Cardiac septum (tissue), 1 donor: ENCODE data around the gene FDXR. TPM values are rescaled to one million over a fixed set of nuclear protein-coding genes. Genes with fewer than 3 reads are reported as not detected.
"Not testable (repeated sequence)": the region's sequence is repeated elsewhere in the genome, so short reads cannot be mapped to it uniquely, and the experiment has no call there.

Experiments
- DNase-seq: peaks from one replicate; pipeline ENCODE4 v3.0.0-alpha.2; 2020; ENCODE audit warnings: low spot score
- intact Hi-C: fragments of 100-400 bp; cut with DNase I; formaldehyde crosslinking; loops from one replicate; pipeline ENCODE4 v1.14.0; 2022
- total RNA-seq: library from RNA; stranded (reverse); fragmentation: NEBNext Ultra II Directional; extraction: Animal tissue kit (Norgen Biotek cat#: 25700); gene quantifications from one replicate; pipeline ENCODE4 v1.2.1, GENCODE V29; 2021
- donor health status: DM: no; HTN: no; CAD: no.

Gene FDXR
- total RNA-seq, 1 donor from 2014 or later = 3.9 TPM

DNA sequence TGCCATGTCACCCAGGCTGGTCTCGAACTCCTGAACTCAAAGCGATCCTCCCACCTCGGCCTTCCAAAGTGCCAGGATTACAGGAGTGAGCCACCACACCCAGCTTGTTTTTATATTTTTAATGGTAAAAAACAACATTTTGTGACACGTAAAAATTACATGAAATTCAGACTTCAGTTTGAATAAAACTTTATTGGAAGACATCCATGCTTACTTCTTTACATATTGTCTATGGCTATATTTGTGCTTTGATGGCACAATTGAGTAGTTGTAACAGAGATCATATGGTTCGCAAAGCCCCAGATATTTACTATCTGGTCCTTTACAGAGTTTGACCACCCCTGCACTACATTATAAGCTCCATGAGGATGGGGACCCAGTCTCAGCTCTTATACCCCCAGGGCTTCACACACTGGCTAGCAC lies 1.8 kb upstream of the FDXR start:
- no peak for DNase-seq
- intact Hi-C loops = no loop called here

DNA sequence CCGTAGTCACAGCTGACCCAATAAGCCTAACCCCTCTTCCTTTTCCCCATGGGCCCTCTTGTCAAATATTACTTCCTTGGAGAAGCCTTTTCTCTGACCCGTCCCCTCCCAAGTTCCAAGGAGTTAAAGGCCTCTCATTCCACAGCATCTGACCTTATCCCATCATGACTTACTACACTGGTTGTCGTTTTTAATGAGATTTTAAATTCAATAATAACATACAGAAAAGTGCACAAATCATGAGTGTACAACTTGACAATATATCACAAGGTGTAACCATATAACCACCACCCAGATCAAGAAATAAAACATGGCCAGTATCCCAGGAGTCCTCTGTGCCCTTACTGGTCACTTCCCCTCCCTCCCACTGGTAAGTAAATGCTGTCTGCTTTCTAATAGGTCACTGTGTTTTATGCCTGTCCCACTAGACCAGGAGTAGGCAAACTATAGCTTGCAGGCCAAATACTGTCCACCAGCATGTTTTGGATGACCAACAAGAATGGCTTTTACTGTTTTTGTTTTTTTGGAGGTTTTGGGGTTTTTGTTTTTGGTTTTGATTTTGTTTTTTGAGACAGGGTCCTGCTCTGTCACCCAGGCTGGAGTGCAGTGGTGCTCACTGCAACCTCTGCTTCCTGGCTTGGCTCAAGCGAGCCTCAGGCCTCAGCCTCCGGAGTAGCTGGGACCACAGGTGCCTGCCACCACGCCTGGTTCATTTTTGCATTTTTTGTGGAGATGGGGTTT lies 1.2 kb upstream of the FDXR start:
- intact Hi-C loops = no loop called here
- DNase-seq = no peak

DNA sequence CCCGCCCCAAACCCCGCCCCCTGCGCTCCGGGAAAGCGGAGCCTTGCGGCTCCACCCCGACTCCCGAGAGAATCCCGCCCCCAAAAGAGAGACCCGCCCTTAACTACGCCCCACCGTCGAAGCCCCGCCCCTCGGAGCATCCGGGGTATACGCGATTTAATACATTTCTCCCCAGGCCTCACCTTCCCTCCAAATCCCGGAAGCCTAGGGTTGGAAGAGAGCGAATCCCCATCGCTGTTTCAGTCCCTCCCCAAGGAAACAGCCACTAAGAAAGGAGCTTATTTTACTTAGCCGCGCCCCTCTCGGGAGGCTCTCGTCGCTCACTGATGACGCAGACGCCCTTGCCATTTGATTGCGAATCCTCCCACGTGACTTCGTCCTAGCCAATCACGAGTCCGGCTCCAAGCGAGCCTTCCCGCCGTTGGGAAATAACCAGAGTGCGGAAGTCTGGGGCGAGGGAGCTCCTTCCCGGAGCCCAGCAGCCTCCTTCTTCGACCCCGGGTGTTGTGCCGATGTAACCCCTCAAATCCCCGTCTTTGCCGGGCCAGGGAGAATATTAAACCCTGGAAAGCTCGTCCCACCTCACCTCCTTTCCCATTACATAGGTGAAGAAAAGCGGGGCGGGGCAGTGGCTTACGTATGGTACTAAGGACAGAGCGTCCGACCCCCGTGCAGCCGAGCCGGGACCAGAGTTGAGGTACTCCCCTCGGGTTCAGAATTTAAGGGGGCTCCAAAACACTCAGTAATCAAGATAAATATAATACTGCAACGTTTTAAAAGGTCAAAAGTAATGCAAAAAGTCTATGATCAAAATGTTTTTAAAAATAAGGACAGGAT lies 461 bp upstream of the FDXR start:
- intact Hi-C loops = no loop called here
- DNase-seq = peak; percentile 100

DNA sequence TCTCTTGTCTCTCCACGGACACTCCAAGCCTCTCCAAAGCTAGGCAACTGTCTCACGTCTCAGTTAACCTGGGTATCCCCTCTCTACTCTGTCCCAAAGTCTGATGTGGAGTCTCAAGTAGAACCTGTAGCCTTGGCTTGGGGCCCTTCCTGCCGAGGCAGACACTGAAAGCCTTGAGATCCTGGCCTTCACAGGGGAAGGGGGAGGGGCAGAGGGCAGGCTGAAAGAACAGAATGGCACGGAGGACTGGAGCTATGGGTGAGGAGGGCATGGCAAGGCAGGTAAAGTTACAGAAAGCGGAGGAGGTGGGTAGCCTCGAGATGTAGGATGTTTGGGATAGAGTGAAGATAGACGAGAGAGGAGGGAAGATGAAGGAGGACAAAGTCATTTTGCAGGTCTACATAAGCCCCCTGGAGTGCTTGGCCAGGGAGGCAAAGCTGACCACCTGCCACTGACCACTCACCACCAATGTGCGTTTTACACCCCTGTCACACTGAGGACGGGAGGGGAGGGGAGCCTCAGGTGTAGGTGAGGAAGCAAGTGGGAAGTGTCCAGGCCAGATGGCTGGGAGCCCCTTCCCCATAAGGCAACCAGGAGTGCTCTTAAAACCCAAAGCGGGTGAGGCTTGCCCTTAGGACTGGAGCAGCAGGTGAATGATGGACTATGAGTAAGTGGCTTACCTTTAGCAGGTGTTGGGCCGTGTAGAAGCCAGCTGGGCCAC lies 1.3 kb downstream of the FDXR start:
- intact Hi-C loops = no loop called here
- DNase-seq = no peak

DNA sequence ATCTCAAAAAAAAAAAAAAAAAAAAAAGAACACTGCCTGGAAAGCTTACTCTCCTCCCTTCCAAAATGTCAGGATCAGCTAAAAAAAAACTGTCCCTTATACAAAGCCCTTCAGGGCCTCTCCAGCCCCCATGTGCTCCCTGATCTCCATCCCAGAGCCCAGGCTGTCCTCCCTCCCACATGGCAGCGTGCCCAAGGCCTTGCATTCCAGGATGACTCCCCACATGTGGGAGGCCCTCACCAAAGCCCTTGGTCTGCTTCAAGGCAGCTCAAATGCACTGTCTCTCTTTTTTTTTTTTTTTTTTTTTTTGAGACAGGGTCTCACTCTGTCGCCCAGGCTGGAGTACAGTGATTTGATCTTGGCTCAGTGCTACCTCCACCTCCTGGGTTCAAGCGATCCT lies 2.3 kb downstream of the FDXR start:
- DNase-seq = no peak
- intact Hi-C loops = no loop called here

DNA sequence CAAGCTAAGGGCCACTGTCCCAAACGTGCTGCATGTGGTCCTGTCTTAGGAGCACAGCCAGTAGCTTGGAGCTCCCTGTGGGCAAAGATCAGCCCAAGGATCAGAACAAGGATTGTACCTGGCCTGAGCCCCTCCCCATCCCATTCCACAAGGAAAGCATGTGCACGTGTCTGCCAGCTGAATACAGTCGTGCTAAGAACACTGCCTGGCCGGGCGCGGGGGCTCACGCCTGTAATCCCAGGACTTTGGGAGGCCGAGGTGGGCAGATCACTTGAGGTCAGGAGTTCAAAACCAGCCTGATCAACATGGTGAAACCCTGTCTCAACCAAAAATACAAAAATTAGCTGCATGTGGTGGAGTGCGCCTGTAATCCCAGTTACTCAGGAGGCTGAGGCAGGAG lies 2.8 kb downstream of the FDXR start:
- intact Hi-C loops, DNase-seq: not testable (repeated sequence)

DNA sequence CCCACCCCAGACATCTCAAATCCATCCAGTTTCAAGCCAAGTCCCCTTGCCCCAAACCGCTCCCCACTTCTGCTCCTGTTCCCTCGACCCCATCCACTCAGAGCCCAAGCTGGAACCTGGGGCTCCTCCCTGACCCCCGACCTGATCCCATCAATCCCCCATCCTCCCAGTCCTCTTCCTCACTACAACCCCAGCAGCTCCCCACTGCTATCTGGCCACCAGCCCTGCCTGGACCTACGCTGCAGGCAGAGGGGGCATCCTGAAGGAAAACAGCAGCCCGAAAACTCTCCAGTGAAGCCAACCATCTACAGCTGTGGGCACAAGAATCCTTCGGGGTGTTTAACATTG lies 3.9 kb downstream of the FDXR start:
- intact Hi-C loops = no loop called here
- DNase-seq = no peak

DNA sequence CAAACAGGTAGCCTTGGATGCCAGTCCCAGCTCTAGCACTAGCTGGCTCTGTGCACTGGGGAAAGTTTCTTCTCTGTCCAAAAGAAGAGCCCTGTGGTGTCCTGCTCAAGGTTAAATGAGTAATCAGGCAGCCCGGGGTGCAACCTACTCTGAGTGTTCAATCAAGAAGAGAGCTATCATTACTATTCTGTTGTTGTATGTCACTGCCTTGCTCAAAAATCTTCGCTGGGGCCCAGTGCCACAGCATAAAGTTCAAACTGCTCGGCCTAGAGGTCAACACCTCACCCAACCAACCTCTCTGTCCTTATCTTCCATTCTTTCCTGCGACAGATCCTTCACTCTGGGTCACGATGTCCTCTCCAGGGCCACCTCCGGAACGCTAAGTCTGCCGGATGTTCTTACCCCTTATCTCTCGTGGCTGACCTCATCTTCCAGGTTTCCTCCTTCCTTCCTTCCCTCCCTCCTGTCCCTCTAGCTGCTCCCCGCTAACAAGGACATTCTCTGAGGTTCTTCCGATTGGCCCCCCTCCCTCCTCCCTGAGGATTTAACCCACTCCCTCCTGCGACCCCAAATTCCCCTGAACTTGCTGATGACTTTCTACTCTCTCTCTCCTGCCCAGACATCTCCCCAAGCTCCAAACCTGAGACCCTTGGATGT lies 4.4 kb downstream of the FDXR start:
- intact Hi-C loops = no loop called here
- DNase-seq = no peak

DNA sequence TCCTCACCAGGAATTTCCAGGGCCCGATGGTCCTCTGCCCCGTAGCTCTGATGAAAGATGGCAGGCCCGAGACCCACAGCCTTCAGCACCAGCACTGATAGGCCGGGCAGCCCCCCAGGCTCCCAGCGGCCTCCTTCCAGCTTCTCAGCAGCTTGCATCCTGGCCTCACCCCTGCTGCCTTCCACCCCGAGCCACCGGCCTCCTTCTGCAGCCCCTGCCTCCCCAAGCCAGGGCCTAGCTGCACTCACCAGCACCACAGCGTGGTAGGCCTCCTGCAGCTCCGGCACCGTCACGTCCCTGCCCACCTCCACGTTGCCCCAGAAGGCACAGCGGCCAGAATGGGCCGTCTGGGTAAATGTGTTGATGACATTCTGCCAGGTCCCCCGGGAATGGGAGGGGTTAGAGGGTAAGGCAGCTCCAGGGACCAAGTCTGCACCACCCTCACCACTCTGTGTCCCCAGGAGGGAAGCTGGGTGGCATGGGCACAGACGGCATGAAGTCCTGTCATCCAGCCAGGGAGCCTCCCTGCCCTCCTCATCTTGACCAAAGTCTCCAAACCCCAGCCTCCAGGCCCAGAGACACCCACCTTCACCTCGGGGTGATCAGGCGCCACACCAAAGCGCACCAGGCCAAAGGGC lies 6.5 kb downstream of the FDXR start:
- intact Hi-C loops = no loop called here
- DNase-seq = no peak

DNA sequence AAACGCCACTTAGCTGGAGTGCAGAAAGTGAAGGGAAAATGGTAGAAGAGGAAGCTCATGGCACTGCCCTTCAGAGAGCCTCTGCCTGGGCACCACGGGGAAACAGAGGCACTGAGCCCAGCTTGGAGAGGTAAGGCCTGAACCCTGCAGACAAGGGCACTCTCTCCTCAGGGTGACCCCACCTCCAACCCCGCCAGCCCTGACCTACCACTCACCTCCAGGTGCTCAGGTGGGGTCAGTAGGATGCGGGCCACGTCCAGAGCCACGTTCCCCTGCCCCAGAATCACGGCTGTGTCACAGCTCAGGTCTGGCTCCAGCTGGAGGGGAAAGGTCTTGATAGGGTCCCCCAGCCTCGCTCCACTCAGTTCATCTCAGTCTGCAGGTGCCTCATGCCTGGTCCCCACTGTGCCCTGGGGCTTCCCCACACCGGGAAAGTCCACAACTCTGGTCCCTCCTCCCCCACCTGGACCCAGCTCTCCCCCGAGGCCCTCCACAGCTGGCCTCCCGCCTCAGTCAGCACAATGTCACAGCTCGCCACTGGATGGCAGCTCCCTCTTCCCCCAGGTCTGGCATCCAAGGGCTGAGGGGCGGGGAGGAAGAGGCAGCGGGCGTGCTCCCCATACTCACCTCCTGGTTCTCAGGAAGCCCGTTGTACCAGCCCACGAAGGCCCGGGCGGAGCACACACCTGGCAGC lies 7.1 kb downstream of the FDXR start:
- intact Hi-C loops = loop anchor here (2.0 kb wide), 2 partner anchors 23 to 121 kb away; no protein-coding TSS in a partner anchor
- no peak for DNase-seq

DNA sequence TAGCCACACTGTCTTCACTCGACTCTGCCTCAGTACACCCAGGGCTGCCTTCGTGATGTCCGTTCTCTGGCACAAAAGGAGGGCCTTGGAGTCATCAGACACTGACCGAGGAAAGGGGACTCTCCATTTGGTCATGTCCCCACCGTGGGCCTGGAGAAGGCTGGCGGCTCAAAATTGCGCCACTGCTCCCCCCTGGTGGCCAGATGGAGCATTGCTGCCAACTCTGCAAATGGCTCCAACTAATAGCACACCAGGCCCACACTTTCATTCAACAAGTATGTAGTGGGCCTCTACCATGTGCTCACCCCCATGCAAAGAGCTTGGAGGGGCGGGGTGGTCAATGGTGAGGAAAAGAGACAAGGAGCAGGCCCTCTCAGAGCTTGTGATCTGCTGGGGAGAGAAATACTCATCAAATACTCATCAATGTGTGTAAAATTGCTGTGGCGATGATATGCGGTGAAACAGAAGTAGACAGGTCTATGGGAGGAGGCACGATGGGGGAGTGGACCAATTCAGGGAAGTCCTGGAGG lies 7.9 kb downstream of the FDXR start:
- peak; percentile 89 for DNase-seq
- intact Hi-C loops = loop anchor here (1.0 to 2.0 kb wide), 3 partner anchors 22 to 120 kb away; no protein-coding TSS in a partner anchor

DNA sequence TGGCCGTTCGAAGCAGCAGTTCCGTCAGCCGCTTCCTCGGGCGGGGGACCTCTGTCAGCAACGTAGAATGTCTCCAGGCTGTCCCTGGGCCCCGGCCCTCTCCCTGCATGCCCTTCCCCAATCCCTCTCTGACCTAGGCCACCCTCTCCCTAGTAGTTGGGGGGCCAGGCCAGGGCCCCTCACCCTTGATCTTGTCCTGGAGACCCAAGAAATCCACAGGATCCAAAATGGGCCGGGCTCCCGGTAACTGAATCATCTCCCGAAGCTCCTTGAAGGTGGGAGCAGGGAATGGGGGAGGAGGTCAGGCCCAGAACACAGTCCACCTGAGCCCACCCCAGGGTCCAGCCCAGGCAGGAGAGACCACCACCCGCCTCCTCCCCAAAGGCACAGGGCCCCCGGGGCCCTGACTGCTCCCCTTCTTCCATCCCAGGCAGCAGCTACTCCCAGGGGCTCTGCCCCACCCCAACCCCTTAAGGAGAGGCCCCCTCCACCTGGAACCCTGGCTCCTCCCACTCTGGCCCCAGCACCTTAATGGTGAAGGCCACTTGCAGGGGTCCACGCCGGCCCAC lies 8.4 kb downstream of the FDXR start:
- intact Hi-C loops = loop anchor here (1.0 to 2.0 kb wide), 3 partner anchors 22 to 120 kb away; no protein-coding TSS in a partner anchor
- DNase-seq = no peak

DNA sequence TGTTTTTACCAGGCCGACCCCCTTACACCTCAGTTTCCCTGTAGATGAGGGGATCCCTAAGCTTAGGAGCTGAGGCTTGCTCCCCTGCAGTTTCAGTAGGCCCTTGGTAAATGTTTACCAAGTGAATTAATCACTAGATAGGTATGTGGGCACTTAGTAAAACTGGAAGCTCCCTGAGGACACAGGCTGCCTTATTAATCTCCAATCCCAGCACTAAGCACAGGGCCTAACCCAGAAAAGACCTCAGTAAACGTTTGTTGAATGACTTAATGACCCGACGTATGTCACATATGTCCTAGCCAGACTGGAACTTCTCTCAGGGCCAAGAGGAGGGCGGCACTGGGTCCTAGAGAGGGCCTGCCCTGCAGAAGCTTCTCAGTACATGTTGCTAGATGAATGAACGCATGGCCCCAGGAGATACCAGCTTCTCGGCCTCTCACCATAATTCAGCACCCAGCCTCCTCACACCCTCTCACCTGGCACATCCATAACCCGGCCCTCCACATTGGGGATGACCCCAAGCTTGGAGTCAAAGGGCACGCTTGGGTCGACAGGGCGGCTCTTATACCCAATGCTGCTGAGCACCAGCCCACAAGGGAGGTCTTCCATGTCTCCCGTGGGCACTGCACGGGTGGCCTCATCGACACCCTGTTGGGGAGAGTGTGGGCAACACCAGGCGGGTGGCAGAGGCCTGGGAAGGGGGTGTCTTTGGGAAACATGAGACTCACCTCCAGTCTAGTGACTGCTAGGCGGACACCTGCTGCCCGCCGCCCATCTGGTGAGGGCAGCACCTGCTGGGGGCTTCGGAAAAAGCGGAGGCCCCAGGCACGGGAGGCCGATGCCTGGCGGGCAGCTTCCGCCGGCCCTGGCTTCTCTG lies 9.1 kb downstream of the FDXR start:
- DNase-seq = no peak
- intact Hi-C loops = loop anchor here (1.0 to 2.0 kb wide), 3 partner anchors 21 to 119 kb away; no protein-coding TSS in a partner anchor

DNA sequence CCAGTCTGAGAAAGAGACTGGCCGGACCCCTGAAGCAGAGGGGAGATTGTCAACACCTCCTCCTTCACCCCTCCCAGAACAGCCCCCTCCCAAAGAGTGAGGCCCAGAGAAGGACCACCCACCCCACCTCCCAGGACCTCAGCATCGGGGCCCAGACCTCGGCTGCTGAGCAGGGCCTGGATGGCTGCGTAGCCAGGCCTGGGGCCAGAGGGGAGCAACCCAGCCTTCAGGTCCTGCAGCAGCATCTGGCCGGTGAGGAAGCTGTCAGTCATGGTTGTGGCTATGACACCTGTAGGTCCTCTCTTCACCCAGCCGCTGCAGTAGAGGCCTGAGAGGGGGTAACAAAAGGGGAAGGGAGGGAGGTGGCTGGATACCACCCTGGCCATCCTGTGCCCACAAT lies 9.9 kb downstream of the FDXR start:
- DNase-seq = no peak
- intact Hi-C loops = no loop called here

DNA sequence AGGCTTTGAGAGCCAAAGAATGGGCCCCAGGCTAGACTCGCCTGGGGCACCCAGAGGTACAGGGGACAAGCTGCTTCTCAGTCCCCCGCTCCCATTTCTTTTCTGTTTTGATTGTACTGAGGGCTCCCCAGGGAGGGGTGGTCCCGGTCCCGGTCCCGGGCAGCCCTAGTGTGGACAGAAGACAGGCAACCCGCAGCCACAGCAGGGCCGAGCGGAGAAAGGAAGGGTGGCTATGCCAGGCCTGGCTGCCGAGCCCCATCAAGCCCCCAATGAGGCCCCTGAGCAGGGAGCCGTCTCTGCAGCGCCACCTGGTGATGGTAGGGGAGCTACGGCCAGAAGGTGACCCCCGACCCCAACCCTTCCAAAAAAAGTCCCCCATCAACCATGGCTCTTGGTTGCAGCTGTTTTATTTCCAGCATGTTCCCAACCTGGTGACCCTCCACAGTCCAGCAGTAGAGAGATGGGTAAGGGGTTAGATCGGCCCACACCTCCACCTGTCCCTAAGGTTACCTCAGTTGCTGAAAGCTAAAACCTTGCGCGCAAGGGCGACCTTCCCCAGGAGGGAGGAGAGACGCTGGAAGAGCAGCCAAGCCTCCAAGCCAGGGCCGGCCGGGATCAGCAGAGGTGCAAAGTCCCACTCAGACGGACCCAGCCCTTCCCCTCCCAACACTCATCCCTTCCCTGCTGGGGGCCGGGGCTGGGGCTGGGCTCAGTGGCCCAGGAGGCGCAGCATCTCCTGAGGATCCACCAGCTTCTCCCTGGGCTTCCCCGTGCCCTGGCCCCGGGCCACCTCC lies 10.5 kb downstream of the FDXR start:
- intact Hi-C loops = no loop called here
- no peak for DNase-seq

DNA sequence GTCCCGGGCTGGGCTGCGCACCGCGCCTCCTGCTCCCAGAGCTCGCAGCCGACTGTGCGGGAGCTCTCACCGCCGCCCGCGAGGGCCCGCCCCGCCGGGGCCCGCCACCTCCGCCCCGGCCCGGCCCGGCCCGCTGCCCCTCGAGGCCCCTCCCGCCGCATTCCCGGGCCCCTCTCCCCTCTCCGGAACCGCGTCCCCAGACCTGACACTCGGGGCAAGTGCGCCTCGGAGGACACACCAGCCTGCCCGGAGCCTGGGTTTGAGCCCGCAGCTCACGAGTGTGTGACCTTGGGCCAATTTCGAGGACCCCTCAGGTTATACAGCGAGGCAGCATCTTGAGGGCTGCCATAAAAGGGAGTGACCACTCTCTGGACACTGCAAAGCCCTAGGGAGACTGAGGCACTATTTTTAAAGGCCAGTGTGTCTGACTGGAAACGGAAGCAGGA lies 11.1 kb downstream of the FDXR start:
- intact Hi-C loops = no loop called here
- no peak for DNase-seq
